Measurements from ENCODE around the gene CBX1. TPM values are rescaled to one million over a fixed set of nuclear protein-coding genes. Genes with fewer than 3 reads are reported as not detected.
A peak's percentile ranks its signal among the peaks of the same experiment; 100 is the strongest.
"Not testable (repeated sequence)": the region's sequence is repeated elsewhere in the genome, so short reads cannot be mapped to it uniquely, and the experiment has no call there.

The CBX1 gene
- total RNA-seq, 2 donors from 2014 or later, result 38.7 to 46.1 TPM

- no peak for DNase-seq (ENCODE audit: low spot score)
Observed at GRCh38 chr17:48093341-48094045, 7.8 kb downstream of the CBX1 start.

GRCh38 chr17:48084932-48085331, 16.3 kb downstream of the CBX1 start:
- intact Hi-C loops (cut with DNase I), result no loop called here
- DNase-seq (ENCODE audit: low spot score), result no peak

More at GRCh38 chr17:48093341-48094045, 7.8 kb downstream of the CBX1 start:
- intact Hi-C loops (cut with DNase I), result no loop called here

GRCh38 chr17:48081858-48082257, 19.4 kb downstream of the CBX1 start:
- intact Hi-C loops (cut with DNase I), result no loop called here
- DNase-seq (ENCODE audit: low spot score), result no peak

- intact Hi-C loops (cut with DNase I), result loop anchor here in 1 of 2 donors (10.0 kb wide), 1 partner anchor 58 kb away; no protein-coding TSS in a partner anchor
- not testable (repeated sequence) for DNase-seq (ENCODE audit: low spot score)
Observed at GRCh38 chr17:48077152-48077551, 24.1 kb downstream of the CBX1 start.

GRCh38 chr17:48074322-48075081, 26.8 kb downstream of the CBX1 start:
- intact Hi-C loops (cut with DNase I), result loop anchor here (2.0 to 10.0 kb wide), 2 partner anchors 48 to 60 kb away; no protein-coding TSS in a partner anchor
- DNase-seq (ENCODE audit: low spot score), result peak; percentile 89

GRCh38 chr17:48073566-48074094, 27.6 kb downstream of the CBX1 start:
- intact Hi-C loops (cut with DNase I), result loop anchor here (2.0 to 10.0 kb wide), 2 partner anchors 47 to 61 kb away; no protein-coding TSS in a partner anchor
- not testable (repeated sequence) for DNase-seq (ENCODE audit: low spot score)

GRCh38 chr17:48072811-48073210, 28.5 kb downstream of the CBX1 start:
- intact Hi-C loops (cut with DNase I), result loop anchor here in 1 of 2 donors (10.0 kb wide), 1 partner anchor 62 kb away; no protein-coding TSS in a partner anchor
- DNase-seq (ENCODE audit: low spot score), result not testable (repeated sequence)

- no peak for DNase-seq (ENCODE audit: low spot score)
- intact Hi-C loops (cut with DNase I), result loop anchor here in 1 of 2 donors (10.0 kb wide), 1 partner anchor 63 kb away; no protein-coding TSS in a partner anchor
Observed at GRCh38 chr17:48071654-48072053, 29.6 kb downstream of the CBX1 start.

- intact Hi-C loops (cut with DNase I), result loop anchor here in 1 of 2 donors (10.0 kb wide), 1 partner anchor 65 kb away; no protein-coding TSS in a partner anchor
- no peak for DNase-seq (ENCODE audit: low spot score)
Observed at GRCh38 chr17:48070195-48070594, 31.1 kb downstream of the CBX1 start.

- no peak for DNase-seq (ENCODE audit: low spot score)
- intact Hi-C loops (cut with DNase I), result no loop called here
Observed at GRCh38 chr17:48068491-48068961, 32.8 kb downstream of the CBX1 start.

- DNase-seq (ENCODE audit: low spot score); intact Hi-C loops (cut with DNase I): not testable (repeated sequence)
Observed at GRCh38 chr17:48067808-48068207, 33.5 kb downstream of the CBX1 start.

GRCh38 chr17:48067245-48067644, 34.0 kb downstream of the CBX1 start:
- no peak for DNase-seq (ENCODE audit: low spot score)
- intact Hi-C loops (cut with DNase I), result no loop called here

- intact Hi-C loops (cut with DNase I), result no loop called here
- no peak for DNase-seq (ENCODE audit: low spot score)
Observed at GRCh38 chr17:48066656-48067055, 34.6 kb downstream of the CBX1 start.

GRCh38 chr17:48066192-48066591, 35.1 kb downstream of the CBX1 start:
- no peak for DNase-seq (ENCODE audit: low spot score)
- intact Hi-C loops (cut with DNase I), result no loop called here

GRCh38 chr17:48064638-48065037, 36.6 kb downstream of the CBX1 start:
- no peak for DNase-seq (ENCODE audit: low spot score)
- intact Hi-C loops (cut with DNase I), result no loop called here

- intact Hi-C loops (cut with DNase I), result no loop called here
- DNase-seq (ENCODE audit: low spot score), result no peak
Observed at GRCh38 chr17:48062273-48062672, 39.0 kb downstream of the CBX1 start.

- no peak for DNase-seq (ENCODE audit: low spot score)
- intact Hi-C loops (cut with DNase I), result no loop called here
Observed at GRCh38 chr17:48060249-48060648, 41.0 kb downstream of the CBX1 start.

- no peak for DNase-seq (ENCODE audit: low spot score)
- intact Hi-C loops (cut with DNase I), result no loop called here
Observed at GRCh38 chr17:48059125-48059668, 42.1 kb downstream of the CBX1 start.

- DNase-seq (ENCODE audit: low spot score), result no peak
- intact Hi-C loops (cut with DNase I), result no loop called here
Observed at GRCh38 chr17:48058393-48059124, 42.7 kb downstream of the CBX1 start.

Data from posterior vena cava (tissue), 2 donors.